ENCODE measurements around the gene EHBP1L1.

Gene EHBP1L1

DNA sequence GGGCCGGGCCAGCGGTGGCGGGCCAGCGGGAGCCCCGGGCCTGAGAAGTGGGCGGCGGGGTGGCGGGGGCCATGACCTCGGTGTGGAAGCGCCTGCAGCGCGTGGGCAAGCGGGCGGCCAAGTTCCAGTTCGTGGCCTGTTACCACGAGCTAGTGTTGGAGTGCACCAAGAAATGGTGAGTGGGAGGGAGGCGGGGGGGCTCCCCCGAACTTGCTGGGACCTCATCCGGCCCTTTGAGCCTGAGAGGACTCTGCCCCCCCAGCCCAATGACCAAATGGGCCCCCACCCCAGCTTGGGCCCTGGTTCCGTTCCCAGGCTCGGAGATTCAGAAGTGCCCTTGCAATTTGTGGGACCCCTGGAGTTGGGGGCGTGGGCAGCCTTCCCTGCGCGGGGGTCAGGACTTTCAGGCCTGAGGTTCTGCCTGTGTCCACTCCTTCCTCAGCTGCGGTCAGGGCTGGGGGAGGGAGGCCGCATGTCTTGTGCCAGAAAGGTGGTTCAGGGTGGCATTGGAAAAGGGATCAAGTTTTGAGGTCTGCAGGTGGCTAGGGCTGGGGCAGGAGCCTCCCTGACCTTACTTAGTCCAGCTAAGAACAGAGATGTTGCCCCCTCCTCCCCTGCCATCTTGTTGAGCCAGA is 496 bp downstream of the EHBP1L1 start:
- TF ChIP-seq, protein P1, sequence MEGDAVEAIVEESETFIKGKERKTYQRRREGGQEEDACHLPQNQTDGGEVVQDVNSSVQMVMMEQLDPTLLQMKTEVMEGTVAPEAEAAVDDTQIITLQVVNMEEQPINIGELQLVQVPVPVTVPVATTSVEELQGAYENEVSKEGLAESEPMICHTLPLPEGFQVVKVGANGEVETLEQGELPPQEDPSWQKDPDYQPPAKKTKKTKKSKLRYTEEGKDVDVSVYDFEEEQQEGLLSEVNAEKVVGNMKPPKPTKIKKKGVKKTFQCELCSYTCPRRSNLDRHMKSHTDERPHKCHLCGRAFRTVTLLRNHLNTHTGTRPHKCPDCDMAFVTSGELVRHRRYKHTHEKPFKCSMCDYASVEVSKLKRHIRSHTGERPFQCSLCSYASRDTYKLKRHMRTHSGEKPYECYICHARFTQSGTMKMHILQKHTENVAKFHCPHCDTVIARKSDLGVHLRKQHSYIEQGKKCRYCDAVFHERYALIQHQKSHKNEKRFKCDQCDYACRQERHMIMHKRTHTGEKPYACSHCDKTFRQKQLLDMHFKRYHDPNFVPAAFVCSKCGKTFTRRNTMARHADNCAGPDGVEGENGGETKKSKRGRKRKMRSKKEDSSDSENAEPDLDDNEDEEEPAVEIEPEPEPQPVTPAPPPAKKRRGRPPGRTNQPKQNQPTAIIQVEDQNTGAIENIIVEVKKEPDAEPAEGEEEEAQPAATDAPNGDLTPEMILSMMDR (IDR thresholded peaks at IDR 0.05; ENCODE audit: low read depth, low read length, missing control alignments) = no peak

DNA sequence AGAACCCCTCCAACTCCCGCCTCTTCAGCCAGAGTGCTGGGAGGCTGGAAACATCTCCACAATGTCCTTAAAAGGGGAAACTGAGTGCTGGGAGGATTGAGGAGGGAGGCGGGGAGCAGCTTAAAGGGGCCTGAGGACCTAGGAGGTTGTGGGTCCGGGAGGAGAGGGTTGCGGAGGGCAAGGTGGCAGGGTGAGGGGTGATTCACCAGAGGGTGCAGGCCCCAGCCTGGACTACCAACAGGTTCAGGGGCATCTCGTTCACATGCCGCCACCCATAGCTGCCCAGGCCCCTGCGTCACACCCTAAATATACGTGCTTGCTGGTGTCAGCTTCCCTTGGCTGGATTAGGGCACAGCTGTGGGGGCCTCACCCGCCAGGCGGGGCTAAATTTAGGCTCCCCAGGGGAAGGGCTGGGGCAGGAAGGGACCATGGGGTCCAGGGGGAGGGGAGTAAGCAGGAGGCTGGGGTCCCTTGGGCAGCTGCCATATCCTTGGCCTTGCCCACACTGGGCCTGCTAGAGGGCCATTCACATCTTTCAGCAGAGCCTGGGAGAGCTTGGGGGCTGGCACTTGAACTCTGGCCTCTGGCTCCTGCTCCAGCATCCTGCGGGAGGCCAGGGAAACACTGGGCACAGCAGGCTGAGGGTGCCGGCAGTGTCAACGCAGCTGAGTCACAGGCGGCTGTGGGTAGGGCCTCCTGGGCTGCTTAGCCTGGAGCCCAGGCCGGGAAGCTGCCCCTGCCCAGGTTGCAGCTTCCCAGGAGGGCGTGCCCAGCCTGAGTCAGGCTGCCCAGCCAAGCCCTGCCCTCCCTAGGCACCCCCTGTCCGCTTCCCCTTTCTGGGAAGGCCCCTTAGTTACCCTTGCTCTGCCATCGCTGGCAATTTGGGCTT is 1.3 kb downstream of the EHBP1L1 start:
- TF ChIP-seq, protein P1 (IDR thresholded peaks at IDR 0.05; ENCODE audit: low read depth, low read length, missing control alignments) = no peak
- no peak for DNase-seq (ENCODE audit: low read depth)
- H3K4me3 ChIP-seq (ENCODE audit: low read depth, low read length) = peak overlapping the region; percentile 90

More for the DNA sequence above, 496 bp downstream of the EHBP1L1 start:
- H3K4me3 ChIP-seq (ENCODE audit: low read depth, low read length) = peak overlapping the region; percentile 90
- no peak for DNase-seq (ENCODE audit: low read depth)

DNA sequence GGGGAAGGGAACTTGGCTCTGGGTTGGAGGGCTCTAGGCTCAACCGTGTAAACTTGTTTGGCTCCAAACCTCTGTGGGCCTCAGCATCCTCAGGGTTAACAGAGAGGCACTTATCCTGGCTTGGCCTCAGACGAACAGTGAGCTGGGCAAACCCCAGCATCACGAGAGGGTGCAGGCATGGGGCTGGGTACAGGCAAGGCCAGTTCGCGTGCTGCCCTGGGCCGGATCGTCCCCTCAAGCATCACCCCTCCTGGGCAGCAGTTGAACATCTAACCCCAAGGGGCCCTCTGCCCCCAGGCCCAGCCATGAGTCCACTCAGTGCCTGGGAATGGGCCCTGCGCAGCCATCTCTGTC is 1.9 kb downstream of the EHBP1L1 start:
- peak overlapping the region; percentile 90 for H3K4me3 ChIP-seq (ENCODE audit: low read depth, low read length)
- DNase-seq (ENCODE audit: low read depth) = no peak
- TF ChIP-seq, protein P1 (IDR thresholded peaks at IDR 0.05; ENCODE audit: low read depth, low read length, missing control alignments) = no peak

DNA sequence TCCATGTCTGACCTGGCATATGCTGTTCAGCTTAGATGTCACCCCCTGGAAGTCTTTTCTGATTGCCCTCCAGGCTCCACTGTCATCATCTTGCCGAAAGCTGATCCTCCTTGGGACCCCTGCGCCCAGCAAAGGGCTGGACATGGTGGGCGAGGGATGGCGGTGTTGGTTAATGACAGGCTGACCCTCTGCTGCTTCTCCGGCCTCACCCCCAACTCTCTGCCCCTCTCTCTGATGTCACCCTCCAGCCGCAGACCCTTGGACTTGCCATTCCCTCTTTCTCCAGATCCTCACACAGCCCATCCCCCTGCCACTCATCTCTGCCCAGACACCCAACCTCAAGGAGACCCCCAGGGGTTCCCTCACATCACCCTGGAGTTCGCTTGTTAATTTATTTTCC is 2.3 kb downstream of the EHBP1L1 start:
- TF ChIP-seq, protein P1 (IDR thresholded peaks at IDR 0.05; ENCODE audit: low read depth, low read length, missing control alignments) = no peak
- no peak for DNase-seq (ENCODE audit: low read depth)
- H3K4me3 ChIP-seq (ENCODE audit: low read depth, low read length) = peak overlapping the region; percentile 90

DNA sequence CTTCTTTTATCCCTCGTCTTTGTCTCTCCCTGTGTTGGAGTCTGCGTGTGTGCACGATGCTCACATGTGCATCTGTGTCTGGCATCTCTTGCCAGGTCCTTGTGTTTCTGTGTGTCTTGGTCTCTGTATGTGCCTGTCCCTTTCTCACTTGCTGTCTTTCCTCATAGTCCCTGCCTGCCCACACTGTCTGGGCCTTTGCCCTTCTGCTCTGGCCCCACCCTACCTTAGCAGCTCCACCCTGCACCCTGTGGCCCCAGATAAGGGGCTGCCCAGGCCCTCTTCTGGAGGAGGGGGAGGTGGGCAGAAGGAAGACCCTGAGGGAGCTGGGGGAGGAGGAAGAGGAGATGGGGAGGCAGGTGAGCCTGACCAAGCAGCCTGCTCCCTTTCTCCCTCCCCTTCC is 2.8 kb downstream of the EHBP1L1 start:
- TF ChIP-seq, protein P1 (IDR thresholded peaks at IDR 0.05; ENCODE audit: low read depth, low read length, missing control alignments) = no peak
- DNase-seq (ENCODE audit: low read depth) = no peak
- no peak overlapping the region for H3K4me3 ChIP-seq (ENCODE audit: low read depth, low read length)

DNA sequence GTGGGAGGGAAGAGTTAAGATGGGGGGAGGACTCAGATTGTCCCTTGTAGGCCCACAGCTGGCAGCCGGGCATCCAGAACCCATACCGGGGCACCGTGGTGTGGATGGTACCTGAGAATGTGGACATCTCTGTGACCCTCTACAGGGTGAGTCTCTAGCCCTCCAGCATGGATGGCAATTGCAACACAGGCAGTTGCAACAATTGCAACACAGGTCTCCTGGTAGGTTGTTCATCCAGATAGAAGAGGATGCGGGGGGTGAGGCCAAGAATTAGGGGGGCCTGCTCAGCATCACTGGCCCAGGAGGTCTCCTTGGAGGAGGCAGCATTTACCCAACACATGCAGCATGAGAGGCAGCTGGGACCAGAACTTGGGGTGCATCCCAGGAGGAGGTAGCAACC is 3.4 kb downstream of the EHBP1L1 start:
- no peak overlapping the region for H3K4me3 ChIP-seq (ENCODE audit: low read depth, low read length)
- DNase-seq (ENCODE audit: low read depth) = no peak
- TF ChIP-seq, protein P1 (IDR thresholded peaks at IDR 0.05; ENCODE audit: low read depth, low read length, missing control alignments) = no peak

Measured in GM12864 (cell line).